Bronchial epithelial cell (primary cell): Measurements from ENCODE around the gene PSMA3. TPM values are rescaled to one million over a fixed set of nuclear protein-coding genes. Genes with fewer than 3 reads are reported as not detected.

Experiments used
- DNase-seq: peaks from one replicate; pipeline ENCODE4 v3.0.0-alpha.2; 2010; ENCODE audit warnings: low read depth
- FAIRE-seq: peaks from 2 replicates; lab custom pipeline; 2011; peaks lifted over from hg19 to GRCh38; lab: Jason Lieb, UNC
- H3K27me3 ChIP-seq: 2 replicates; pipeline ENCODE4 v1.5.1; 2011; ENCODE audit warnings: low read length; ENCODE audit not compliant: control insufficient read depth, insufficient read depth
- H3K36me3 ChIP-seq: 2 replicates; pipeline ENCODE4 v1.5.1; 2011; ENCODE audit warnings: low read length; ENCODE audit not compliant: control insufficient read depth, insufficient read depth
- H3K4me3 ChIP-seq: 2 replicates; pipeline ENCODE4 v1.5.1; 2011; ENCODE audit warnings: mild to moderate bottlenecking, low read depth, low read length, control low read depth
- CTCF ChIP-seq: IDR thresholded peaks from 2 replicates; pipeline ENCODE4 v1.5.1; 2011; ENCODE audit warnings: mild to moderate bottlenecking, moderate library complexity, low read length, control low read depth, inconsistent platforms; ENCODE audit not compliant: insufficient read depth, severe bottlenecking
- total RNA-seq: library from RNA; depleted of rRNA; stranded (reverse); fragments of >200 nt; gene quantifications from 2 replicates; pipeline ENCODE4 v1.2.1, GENCODE V29; 2014

PSMA3 gene
- total RNA-seq, 1 donor from 2014 or later = 76.1 TPM

GRCh38 chr14:58297762-58298476, 53.3 kb downstream of the PSMA3 start:
- H3K4me3 ChIP-seq = peak overlapping the region; percentile 87
- TF ChIP-seq CTCF = no peak
- no peaks in the 10 kb centered on the region for H3K27me3 ChIP-seq
- FAIRE-seq (peak; percentile 98), DNase-seq (peak; percentile 100)
- peaks cover 5% of the 10 kb centered on the region for H3K36me3 ChIP-seq

- TF ChIP-seq CTCF = no peak
- no peak for FAIRE-seq
- DNase-seq = no peak
- Histone ChIP-seq H3K27me3 (no peaks in the 10 kb centered on the region), H3K4me3 (peak within 1 kb of the TSS; percentile 87), H3K36me3 (peaks cover 5% of the 10 kb centered on the region)
These were observed 54.1 kb downstream of the PSMA3 start, which contains the start of gene ARID4A for GRCh38 chr14:58298477-58299400. ARID4A (plus strand) TSS chr14:58298555; CDS start chr14:58299855, 1,300 bp downstream.

GRCh38 chr14:58299401-58300330, 55.0 kb downstream of the PSMA3 start:
- no peaks in the 10 kb centered on the region for H3K36me3 ChIP-seq
- H3K4me3 ChIP-seq = peak overlapping the region; percentile 87
- FAIRE-seq (no peak), DNase-seq (no peak)
- no peak for TF ChIP-seq CTCF
- H3K27me3 ChIP-seq = no peaks in the 10 kb centered on the region

- Histone ChIP-seq H3K27me3 (no peaks in the 10 kb centered on the region), H3K36me3 (no peaks in the 10 kb centered on the region), H3K4me3 (no peak overlapping the region)
- DNase-seq (no peak), FAIRE-seq (no peak)
- no peak for TF ChIP-seq CTCF
These were observed 56.8 kb downstream of the PSMA3 start for GRCh38 chr14:58301416-58301815.

GRCh38 chr14:58305730-58306129, 61.1 kb downstream of the PSMA3 start:
- no peak for TF ChIP-seq CTCF
- Histone ChIP-seq H3K36me3 (no peaks in the 10 kb centered on the region), H3K4me3 (no peak overlapping the region), H3K27me3 (no peaks in the 10 kb centered on the region)
- no peak for DNase-seq
- FAIRE-seq = no peak
